PC-3 (cell line): ENCODE results near the gene RBM7. TPM values are rescaled to one million over a fixed set of nuclear protein-coding genes. Genes with fewer than 3 reads are reported as not detected.

ENCODE experiments used
- ATAC-seq: fragments of 200-7000 bp; cut with Tn5 transposase; 2 replicates; pipeline ENCODE4 v1.9.1; 2020; ENCODE audit warnings: mild to moderate bottlenecking, moderate library complexity
- BruUV-seq: library from RNA; stranded (reverse); fragments of 400-500 nt; replicated peaks from 2 replicates; lab custom pipeline; 2021; lab: Mats Ljungman, UMichigan
- CTCF ChIA-PET: fragments of 300-600 bp; sonication (Branson Sonifier 250); formaldehyde crosslinking; loops from one replicate; lab custom pipeline; 2022; ENCODE audit warnings: antibody characterized with exemption; lab: Charles Lee
- POLR2A ChIA-PET: fragments of 300-600 bp; sonication (Branson Sonifier 250); formaldehyde crosslinking; loops from one replicate; lab custom pipeline; 2022; ENCODE audit warnings: antibody characterized with exemption; ENCODE audit not compliant: unreplicated experiment; lab: Charles Lee
- DNase-seq: peaks from one replicate; pipeline ENCODE4 v3.0.0-alpha.2; 2015
- H2AFZ ChIP-seq: fragments of 300-600 bp; sonication (generic); 2 replicates; pipeline ENCODE4 v1.6.0; 2016; ENCODE audit warnings: antibody characterized with exemption, low read length
- H3F3A ChIP-seq: fragments of 300-600 bp; sonication (generic); one replicate; pipeline ENCODE4 v1.6.0; 2017; ENCODE audit warnings: antibody characterized with exemption, low read length, control low read depth, mild to moderate bottlenecking; ENCODE audit not compliant: unreplicated experiment
- H3K27ac ChIP-seq: fragments of 300-600 bp; sonication (generic); 2 replicates; pipeline ENCODE4 v1.5.1; 2016; ENCODE audit warnings: mild to moderate bottlenecking, low read length
- H3K27me3 ChIP-seq: fragments of 300-600 bp; sonication (generic); 2 replicates; pipeline ENCODE4 v1.6.1; 2016; ENCODE audit warnings: low read length, mixed read lengths
- H3K36me3 ChIP-seq: fragments of 300-600 bp; sonication (generic); 2 replicates; pipeline ENCODE4 v1.6.1; 2016; ENCODE audit warnings: low read depth, mixed run types, low read length, mixed read lengths
- H3K4me1 ChIP-seq: fragments of 300-600 bp; sonication (generic); 2 replicates; pipeline ENCODE4 v1.5.1; 2016; ENCODE audit warnings: low read length; ENCODE audit not compliant: insufficient read depth
- H3K4me2 ChIP-seq: fragments of 300-600 bp; sonication (generic); 2 replicates; pipeline ENCODE4 v1.6.0; 2016; ENCODE audit warnings: low read length
- H3K4me3 ChIP-seq: fragments of 300-600 bp; sonication (generic); 2 replicates; pipeline ENCODE4 v1.5.1; 2016; ENCODE audit warnings: mild to moderate bottlenecking, low read length, mixed read lengths
- H3K79me2 ChIP-seq: fragments of 300-600 bp; sonication (generic); 2 replicates; pipeline ENCODE4 v1.6.1; 2017; ENCODE audit warnings: low read length, mixed read lengths
- H3K9ac ChIP-seq: fragments of 300-600 bp; sonication (generic); 2 replicates; pipeline ENCODE4 v1.6.0; 2016; ENCODE audit warnings: mild to moderate bottlenecking, low read length
- H3K9me2 ChIP-seq: fragments of 300-600 bp; sonication (generic); replicated peaks from 2 replicates; pipeline ENCODE4 v1.6.1; 2016; ENCODE audit warnings: mixed run types, low read length, mixed read lengths
- H3K9me3 ChIP-seq: fragments of 300-600 bp; sonication (generic); 2 replicates; pipeline ENCODE4 v1.6.1; 2016; ENCODE audit warnings: low read length, mixed read lengths
- H4K20me1 ChIP-seq: fragments of 300-600 bp; sonication (generic); 2 replicates; pipeline ENCODE4 v1.6.1; 2016; ENCODE audit warnings: low read length, mixed read lengths
- CTCF ChIP-seq: fragments of 300-600 bp; sonication (generic); conservative IDR thresholded peaks from 2 replicates; pipeline ENCODE4 v1.5.1; 2017; ENCODE audit warnings: antibody characterized with exemption, low read depth, mild to moderate bottlenecking, low read length
- EZH2 ChIP-seq: fragments of 300-600 bp; sonication (generic); IDR thresholded peaks from one replicate; pipeline ENCODE4 v1.6.1; 2017; ENCODE audit warnings: antibody characterized with exemption, mild to moderate bottlenecking, low read length; ENCODE audit not compliant: unreplicated experiment
- EZH2phosphoT487 ChIP-seq: fragments of 300-600 bp; sonication (generic); IDR thresholded peaks from 2 replicates; pipeline ENCODE4 v1.6.1; 2018; ENCODE audit warnings: mild to moderate bottlenecking, antibody characterized with exemption, low read length, borderline replicate concordance
- intact Hi-C: fragments of 100-400 bp; cut with micrococcal nuclease; formaldehyde crosslinking; loops from 2 replicates; pipeline ENCODE4 v1.9.0; 2023
- total RNA-seq: library from RNA; depleted of rRNA; stranded (reverse); fragments of >200 nt; gene quantifications from 2 replicates; pipeline ENCODE4 v1.2.3, GENCODE V29; 2014

RBM7 gene
- total RNA-seq, 1 experiment from 2014 or later, result 30.1 TPM

GRCh38 chr11:114367244-114367957, 33.1 kb upstream of the RBM7 start:
- CTCF ChIA-PET, result no interaction called here
- no peaks in the 10 kb centered on the region for H3K79me2 ChIP-seq
- no peaks in the 10 kb centered on the region for H3F3A ChIP-seq
- intact Hi-C loops, result no loop called here
- peaks cover 31% of the 10 kb centered on the region for H3K4me1 ChIP-seq
- peak overlapping the region; percentile 36 for H2AFZ ChIP-seq
- peak; percentile 34 for DNase-seq
- H3K9me2 ChIP-seq, result no peaks in the 10 kb centered on the region
- no TSS peak for BruUV-seq
- H3K27ac ChIP-seq, result 0 out of 2 replicates have a peak overlapping the region, but pooled peaks have one; percentile 1
- peak overlapping the region; percentile 70 for H3K4me2 ChIP-seq
- H3K36me3 ChIP-seq, result no peaks in the 10 kb centered on the region
- peak overlapping the region; percentile 24; the same call in 1 of the 2 replicates for H3K4me3 ChIP-seq
- no peaks in the 10 kb centered on the region for H3K27me3 ChIP-seq
- peak; percentile 35 for ATAC-seq
- POLR2A ChIA-PET, result no interaction called here
- no peaks in the 10 kb centered on the region for H4K20me1 ChIP-seq
- no peak overlapping the region for H3K9ac ChIP-seq
- TF ChIP-seq EZH2 (no peak), EZH2phosphoT487 (no peak), CTCF (no peak)
- no peaks in the 10 kb centered on the region for H3K9me3 ChIP-seq

- no peak for TF ChIP-seq EZH2phosphoT487
- TF ChIP-seq CTCF, result no peak
- TF ChIP-seq EZH2, result no peak
- no peaks in the 10 kb centered on the region for H3F3A ChIP-seq
- no peaks in the 10 kb centered on the region for H4K20me1 ChIP-seq
- no peak overlapping the region for H3K9ac ChIP-seq
- H3K79me2 ChIP-seq, result no peaks in the 10 kb centered on the region
- H2AFZ ChIP-seq, result no peak overlapping the region
- H3K9me2 ChIP-seq, result no peaks in the 10 kb centered on the region
- H3K4me1 ChIP-seq, result peaks cover 31% of the 10 kb centered on the region
- no peaks in the 10 kb centered on the region for H3K36me3 ChIP-seq
- no TSS peak for BruUV-seq
- DNase-seq, result peak; percentile 80
- H3K27me3 ChIP-seq, result peaks cover 3% of the 10 kb centered on the region; the same call in 1 of the 2 replicates
- H3K9me3 ChIP-seq, result no peaks in the 10 kb centered on the region
- H3K27ac ChIP-seq, result no peak overlapping the region
- no peak overlapping the region for H3K4me3 ChIP-seq
- POLR2A ChIA-PET, result interaction anchor here (0.6 kb wide), 2 partner anchors 16 to 209 kb away, joined by 3 to 5 read pairs; no protein-coding TSS in a partner anchor
- intact Hi-C loops, result no loop called here
- CTCF ChIA-PET, result no interaction called here
- H3K4me2 ChIP-seq, result peak overlapping the region; percentile 32; the same call in 1 of the 2 replicates
- ATAC-seq, result peak; percentile 21
Observed at GRCh38 chr11:114368918-114369680, 31.4 kb upstream of the RBM7 start.
